Measurements from ENCODE around the gene SERPINF2.
"Not testable (repeated sequence)": the region's sequence is repeated elsewhere in the genome, so short reads cannot be mapped to it uniquely, and the experiment has no call there.

SERPINF2 gene

DNA sequence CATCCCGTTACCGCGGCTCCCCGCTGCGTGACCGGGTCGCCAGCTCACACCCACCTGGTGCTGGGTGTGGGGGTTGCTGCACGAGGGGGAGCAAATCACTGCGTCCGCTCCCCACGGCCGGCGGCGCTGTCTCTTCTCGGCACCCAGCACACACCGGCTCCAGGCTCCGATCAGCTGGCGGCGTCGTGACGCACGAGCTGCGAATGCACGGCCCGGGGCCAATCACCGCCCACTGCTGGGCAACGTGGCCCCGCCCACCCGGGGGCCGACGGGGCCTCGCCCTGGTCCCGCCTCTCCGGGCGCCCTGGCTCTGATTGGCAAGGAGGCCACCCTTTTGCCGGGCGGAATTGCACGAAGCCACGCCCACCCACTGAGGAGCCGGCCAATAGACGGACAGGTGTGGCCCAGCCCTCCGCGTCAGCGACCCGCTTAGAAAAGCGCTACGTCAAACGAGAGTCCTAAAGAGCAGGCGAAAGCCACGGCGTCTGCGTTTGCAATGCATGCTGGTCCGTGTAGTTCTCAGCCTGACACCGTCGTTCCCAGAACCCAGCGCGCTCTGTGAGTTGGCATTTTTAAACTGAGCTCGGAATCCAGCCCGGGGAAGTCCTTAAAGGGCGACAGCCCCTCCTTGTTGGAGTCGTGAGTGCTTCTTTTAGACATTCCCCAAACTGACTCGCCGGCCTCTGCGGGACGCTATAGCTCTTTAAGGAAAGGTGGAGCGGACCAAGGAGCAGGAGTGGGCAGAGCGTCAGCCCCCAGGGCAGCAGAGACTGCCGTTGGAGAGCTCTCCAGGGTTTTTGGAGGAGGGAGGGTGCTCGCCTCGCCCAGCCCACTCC, 26.4 kb upstream of the SERPINF2 start:
- peak; percentile 99 for DNase-seq

DNA sequence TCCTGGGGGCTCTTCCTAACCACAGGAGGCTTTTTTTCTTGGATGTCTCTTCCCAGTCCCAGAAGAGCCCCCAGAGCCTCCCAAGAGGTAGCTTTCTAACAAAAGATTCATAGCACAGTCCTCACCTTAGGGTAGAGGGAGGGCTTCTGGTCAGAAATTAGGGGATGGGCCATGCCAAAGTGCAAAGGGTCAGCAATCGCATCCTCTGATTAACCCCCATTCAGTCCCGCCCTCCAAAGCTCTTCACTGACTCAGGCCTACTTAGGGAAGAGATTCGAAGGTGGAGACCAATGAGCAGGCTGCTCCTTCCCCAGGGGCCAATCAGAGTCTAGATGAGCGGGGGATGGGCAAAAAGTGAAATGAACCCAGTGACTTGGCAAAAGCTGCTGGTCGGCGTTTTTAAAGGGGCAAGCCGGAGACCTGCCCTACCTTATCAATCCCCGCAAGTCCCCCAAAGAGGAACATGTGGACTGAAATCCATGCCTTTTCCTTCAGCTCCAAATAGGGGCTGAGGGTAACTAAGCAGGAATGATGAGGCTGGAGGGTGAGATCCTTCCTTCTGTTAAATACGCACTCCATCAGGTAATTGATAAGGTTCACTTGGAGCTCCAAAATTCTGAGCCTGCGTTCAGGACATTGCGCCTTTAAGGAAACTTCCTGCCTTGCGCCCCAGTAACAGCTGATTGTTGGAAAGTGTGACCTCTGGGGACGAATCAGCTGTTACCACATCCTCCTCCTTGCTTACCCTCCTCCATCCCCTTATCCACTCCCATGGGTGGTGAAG, 25.6 kb upstream of the SERPINF2 start:
- DNase-seq = peak; percentile 99

DNA sequence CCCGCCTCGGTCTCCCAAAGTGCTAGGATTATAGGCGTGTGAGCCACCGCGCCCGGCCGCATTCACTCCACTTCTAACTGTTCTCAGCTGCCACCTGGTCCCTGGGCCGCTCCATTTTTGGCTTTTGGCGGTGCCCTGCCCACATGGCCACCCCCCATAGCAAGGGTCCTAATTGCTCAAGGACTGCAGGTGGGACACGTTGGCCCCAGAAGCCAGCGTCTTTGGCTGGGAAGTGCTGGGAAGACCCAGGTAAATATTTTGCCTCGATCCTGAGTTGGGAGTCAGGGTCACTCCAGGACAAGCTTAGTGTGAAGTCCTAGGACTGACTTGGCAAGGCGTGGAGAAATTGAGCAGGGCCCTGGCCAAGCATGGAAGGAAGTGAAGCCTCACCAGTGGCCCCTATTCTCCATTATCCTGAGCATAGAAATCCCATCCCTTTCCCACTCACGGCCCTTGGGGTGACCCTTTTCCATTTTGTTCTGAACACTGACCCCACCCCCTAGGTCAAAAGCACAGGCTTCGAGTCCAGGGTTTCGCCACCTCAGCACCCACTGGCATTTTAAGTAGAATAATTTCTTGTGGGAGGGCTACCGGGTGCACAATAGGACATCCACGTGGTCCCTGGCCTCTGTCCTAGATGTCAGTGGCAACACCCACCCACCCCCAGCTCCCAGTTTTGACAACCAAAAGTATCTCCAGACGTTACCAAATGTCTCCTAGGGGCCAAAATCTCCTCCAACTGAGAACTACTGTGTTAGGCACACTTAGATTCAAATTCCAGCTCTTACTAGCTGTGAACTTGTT, 24.1 kb upstream of the SERPINF2 start:
- DNase-seq = no peak

DNA sequence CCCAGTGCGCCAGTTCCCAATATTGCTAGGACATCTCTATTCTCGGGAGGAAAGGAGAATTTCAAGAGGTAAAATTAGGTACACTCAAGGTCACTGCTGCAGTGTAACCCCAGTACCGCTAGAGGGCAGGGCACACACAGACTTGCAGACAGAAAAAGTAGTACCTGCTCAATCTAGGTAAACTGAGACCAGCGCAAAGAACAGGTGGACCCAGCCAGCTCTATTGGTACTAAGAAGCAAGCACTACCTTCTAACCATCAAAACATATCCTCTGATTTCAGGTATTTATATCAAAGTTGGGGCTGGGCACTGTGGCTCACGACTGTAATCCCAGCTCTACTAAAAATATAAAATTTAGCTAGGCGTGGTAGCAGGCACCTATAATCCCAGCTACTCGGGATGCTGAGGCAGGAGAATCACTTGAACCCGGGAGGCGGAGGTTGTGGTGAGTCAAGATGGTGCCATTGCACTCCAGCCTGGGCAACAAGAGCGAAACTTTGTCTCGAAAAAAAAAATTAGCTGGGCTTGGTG, 21.8 kb upstream of the SERPINF2 start:
- DNase-seq = peak in 1 of 2 experiments; percentile 41

DNA sequence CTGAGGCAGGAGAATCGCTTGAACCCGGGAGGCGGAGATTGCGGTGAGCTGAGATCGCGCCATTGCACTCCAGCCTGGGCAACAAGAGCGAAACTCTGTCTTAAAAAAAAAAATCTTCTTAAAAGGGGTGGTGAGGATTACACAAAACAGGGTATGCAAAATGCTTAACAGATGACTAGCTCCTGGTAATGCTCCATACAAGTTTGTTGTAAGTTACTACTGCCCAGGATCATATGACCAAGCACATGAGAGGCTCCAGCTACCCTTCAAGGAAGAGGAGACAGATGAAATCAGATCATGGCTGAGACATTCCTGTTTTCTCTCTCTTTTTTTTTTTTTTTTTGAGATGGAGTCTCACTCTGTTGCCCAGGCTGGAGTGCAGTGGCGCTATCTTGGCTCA, 20.6 kb upstream of the SERPINF2 start:
- DNase-seq = not testable (repeated sequence)

DNA sequence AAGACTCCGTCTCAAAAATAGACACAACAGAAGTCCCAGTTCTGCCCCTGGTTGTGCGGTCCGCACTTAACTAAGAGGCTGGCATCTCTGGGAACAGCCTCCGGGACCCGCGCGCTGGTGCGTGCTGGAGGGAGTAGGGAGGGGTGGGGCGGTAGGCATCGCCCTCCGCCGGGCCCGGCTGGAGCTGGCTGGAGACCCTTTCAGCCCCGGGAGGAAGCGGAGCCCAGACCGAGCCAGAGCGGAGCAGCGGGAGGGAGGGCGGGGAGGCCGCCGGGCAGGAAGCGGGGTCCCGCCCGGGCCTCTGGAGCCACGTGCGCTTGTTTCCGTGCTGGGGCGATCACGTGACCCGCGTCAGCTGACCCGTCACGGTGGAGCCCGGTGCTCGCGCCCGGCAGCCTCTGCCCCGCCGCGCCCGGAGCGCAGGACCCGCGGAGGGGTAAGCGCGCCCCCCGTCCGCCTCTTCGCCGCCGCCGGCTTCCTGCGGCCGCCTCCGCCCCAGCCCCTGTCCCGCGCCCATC, 18.3 kb upstream of the SERPINF2 start, which contains the start of gene WDR81:
WDR81 (plus strand) TSS at position 354 of the 518 bp plus-strand sequence. CDS start 256 bp downstream, outside the sequence.
- peak; percentile 58 to 73 for DNase-seq

DNA sequence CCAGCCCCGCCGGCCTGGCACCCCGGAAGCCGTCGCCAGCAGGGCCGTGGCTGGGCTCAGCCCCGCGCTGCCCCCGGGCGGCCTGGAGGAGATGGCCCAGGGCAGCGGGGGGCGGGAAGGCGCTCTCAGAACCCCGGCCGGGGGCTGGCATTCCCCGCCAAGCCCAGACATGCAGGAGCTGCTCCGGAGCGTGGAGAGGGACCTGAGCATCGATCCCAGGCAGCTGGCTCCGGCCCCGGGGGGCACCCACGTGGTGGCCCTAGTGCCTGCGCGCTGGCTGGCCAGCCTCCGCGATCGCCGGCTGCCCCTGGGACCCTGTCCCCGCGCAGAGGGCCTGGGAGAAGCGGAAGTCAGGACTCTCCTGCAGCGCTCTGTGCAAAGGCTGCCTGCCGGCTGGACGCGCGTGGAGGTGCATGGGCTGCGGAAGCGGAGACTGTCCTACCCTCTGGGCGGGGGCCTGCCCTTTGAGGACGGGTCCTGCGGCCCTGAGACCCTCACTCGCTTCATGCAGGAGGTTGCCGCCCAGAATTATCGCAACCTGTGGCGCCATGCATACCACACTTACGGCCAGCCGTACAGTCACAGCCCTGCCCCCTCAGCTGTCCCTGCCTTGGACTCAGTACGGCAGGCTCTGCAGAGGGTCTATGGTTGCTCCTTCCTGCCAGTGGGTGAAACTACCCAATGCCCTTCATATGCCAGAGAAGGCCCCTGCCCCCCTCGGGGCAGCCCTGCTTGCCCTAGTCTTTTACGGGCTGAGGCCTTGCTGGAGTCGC, 17.6 kb upstream of the SERPINF2 start:
- DNase-seq = no peak

DNA sequence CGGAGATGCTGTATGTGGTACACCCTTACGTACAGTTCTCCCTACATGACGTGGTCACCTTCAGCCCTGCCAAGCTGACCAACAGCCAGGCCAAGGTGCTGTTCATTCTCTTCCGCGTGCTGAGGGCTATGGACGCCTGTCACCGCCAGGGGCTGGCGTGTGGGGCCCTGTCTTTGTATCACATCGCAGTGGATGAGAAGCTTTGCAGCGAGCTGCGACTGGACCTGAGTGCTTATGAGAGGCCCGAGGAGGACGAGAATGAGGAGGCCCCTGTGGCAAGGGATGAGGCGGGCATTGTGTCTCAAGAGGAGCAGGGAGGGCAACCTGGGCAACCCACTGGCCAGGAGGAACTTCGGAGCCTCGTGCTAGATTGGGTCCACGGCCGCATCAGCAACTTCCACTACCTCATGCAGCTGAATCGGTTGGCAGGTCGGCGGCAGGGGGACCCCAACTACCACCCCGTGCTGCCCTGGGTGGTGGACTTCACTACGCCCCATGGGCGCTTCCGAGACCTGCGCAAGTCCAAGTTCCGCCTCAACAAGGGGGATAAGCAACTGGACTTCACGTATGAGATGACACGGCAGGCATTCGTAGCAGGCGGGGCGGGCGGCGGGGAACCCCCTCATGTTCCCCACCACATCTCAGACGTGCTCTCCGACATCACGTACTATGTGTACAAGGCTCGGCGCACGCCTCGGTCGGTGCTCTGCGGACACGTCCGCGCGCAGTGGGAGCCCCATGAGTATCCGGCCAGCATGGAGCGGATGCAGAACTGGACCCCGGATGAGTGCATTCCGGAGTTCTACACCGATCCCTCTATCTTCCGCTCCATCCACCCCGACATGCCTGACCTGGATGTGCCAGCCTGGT, 16.8 kb upstream of the SERPINF2 start:
- DNase-seq = no peak

DNA sequence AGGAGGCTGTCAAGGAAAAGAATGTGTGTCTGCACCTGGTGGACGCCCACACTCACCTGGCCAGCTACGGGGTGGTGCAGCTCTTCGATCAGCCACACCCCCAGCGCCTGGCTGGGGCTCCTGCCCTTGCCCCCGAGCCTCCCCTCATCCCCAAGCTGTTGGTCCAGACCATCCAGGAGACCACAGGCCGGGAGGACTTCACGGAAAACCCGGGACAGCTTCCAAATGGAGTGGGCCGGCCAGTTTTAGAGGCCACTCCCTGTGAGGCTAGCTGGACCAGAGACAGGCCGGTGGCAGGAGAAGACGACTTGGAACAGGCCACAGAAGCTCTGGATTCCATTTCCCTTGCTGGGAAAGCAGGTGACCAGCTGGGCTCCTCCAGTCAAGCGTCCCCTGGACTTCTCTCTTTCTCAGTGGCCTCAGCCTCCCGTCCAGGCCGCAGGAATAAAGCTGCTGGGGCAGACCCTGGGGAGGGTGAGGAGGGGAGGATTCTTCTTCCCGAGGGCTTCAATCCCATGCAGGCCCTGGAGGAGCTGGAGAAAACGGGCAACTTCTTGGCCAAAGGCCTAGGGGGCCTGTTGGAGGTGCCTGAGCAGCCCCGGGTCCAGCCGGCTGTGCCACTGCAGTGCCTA, 15.9 kb upstream of the SERPINF2 start:
- no peak for DNase-seq

DNA sequence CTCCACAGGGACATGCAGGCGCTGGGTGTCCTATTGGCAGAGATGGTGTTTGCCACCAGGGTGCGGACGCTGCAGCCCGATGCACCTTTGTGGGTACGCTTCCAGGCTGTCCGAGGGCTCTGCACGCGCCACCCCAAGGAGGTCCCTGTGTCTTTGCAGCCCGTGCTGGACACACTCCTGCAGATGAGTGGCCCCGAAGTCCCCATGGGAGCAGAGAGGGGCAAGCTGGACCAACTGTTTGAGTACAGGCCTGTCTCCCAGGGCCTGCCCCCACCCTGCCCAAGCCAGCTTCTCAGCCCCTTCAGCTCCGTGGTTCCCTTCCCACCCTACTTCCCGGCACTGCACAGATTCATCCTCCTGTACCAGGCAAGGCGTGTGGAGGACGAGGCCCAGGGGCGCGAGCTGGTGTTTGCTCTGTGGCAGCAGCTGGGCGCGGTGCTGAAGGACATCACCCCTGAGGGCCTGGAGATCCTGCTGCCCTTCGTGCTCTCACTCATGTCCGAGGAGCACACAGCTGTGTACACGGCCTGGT, 15.3 kb upstream of the SERPINF2 start:
- DNase-seq = no peak

DNA sequence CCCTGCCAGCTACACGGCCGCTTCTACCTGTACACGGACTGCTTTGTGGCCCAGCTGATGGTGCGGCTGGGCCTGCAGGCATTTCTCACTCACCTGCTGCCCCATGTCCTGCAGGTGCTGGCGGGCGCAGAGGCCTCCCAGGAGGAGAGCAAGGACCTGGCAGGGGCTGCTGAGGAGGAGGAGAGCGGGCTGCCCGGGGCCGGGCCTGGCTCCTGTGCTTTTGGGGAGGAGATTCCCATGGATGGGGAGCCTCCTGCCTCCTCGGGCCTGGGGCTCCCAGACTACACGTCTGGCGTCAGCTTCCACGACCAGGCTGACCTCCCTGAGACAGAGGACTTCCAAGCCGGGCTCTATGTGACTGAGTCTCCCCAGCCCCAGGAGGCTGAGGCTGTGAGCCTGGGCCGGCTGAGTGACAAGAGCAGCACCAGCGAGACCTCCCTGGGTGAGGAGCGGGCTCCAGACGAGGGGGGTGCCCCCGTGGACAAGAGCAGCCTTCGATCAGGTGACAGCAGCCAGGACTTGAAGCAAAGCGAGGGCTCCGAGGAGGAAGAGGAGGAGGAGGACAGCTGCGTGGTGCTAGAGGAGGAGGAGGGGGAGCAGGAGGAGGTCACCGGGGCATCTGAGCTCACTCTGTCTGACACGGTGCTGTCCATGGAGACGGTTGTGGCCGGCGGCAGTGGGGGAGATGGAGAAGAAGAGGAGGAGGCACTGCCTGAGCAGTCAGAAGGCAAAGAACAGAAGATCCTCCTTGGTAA, 14.6 kb upstream of the SERPINF2 start:
- no peak for DNase-seq

DNA sequence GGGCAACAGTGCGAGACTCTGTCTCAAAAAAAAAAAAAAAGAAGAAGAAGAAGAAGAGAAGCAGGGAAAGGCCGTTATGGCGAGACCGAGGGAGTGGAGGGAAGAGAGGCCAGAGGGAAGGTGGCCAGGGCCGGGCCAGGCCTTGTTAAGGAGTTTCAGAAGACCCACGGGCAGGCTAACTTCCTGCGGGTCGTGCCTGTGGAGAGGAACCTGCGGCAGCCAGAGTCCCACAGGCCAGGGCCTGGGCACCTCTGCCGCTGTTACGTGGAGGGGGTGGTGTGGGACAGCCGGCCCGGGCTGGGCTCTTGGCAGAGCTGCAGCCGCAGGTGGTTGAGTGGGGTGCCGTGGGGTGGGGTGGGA, 12.7 kb upstream of the SERPINF2 start:
- no peak for DNase-seq

DNA sequence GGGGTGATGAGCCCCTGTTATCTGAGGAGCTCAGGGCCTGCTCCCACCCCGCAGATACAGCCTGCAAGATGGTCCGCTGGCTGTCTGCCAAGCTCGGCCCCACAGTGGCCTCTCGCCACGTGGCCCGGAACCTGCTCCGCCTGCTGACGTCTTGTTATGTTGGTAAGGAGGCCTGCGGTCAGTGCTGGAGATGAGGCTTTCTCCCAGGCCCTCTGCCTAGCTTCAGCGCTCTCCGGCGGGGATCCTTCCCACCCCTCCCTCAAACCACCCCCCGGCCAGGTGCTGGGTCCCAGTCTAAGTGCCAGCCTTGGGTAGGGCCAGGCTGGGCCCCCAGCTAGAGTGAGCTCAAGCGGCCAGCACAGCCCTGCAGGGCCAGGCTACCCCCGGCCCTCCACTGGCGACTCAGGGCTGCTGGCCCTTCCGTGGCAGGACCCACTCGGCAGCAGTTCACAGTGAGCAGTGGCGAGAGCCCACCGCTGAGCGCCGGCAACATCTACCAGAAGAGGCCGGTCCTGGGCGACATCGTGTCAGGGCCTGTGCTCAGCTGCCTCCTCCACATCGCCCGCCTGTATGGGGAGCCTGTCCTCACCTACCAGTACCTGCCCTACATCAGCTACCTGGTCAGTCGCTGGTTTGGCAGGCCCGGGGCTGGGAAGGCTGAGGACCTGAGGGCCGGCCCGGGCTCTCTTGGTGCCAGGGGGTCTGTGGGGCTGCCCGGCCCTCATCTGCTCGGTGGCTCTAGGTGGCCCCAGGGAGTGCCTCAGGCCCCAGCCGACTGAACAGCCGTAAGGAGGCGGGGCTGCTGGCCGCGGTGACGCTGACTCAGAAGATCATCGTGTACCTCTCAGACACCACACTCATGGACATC, 12.1 kb upstream of the SERPINF2 start:
- DNase-seq = peak in 1 of 2 experiments; percentile 30

DNA sequence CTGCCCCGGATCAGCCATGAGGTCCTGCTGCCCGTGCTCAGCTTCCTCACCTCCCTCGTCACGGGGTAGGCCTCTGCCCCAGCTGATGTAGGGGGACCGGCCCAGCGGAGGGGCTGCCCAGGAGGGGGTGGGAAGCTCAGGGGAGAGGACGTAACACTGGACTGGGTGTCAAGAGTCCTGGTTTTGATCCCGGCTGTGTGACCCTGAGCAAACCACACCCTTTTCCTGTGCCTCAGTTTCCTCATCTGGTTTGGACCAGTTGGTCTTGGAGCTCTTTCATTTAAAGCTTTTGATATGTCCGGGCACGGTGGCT, 11.5 kb upstream of the SERPINF2 start:
- no peak for DNase-seq

DNA sequence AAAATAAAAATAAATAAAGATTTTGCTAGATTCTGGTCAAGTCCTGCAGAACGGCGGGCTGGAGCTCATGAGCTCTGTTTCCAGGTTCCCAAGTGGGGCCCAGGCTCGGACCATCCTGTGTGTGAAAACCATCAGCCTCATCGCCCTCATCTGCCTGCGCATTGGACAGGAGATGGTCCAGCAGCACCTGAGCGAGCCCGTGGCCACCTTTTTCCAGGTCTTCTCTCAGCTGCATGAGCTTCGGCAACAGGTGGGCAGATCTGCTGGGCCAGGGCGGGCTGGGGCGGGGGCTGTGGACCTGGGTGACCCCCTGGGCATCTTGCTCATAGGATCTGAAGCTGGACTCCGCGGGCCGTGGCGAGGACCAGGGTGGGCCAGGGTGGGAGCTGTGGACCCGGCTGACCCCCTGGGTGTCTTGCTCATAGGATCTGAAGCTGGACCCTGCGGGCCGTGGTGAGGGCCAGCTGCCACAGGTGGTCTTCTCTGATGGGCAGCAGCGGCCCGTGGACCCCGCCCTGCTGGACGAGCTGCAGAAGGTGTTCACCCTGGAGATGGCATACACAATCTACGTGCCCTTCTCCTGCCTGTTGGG, 10.3 kb upstream of the SERPINF2 start:
- DNase-seq = no peak

DNA sequence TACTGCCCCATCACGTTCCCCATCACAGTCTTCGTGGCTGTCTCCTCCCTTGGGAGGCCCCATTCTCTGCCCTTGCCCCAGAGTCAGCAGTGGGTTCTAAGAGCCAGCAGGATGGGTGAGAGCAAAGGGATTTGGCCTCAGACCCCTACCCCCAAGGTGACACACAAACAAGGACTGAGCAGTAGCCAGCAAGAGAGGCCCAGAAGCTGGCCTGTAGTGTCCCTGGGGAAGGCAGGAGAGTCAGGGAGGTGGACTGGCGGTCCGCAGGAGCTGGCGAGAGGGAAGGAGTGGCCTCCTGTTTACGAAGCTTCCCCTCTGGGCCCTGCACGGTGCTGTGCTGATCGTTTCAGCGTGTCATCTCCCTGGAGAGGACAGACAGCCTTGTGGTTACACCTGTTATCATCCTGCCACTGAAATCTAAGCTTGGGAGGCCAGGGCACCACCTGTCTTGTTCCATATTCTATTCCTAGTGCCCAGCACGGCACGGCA, 9.8 kb upstream of the SERPINF2 start:
- no peak for DNase-seq

DNA sequence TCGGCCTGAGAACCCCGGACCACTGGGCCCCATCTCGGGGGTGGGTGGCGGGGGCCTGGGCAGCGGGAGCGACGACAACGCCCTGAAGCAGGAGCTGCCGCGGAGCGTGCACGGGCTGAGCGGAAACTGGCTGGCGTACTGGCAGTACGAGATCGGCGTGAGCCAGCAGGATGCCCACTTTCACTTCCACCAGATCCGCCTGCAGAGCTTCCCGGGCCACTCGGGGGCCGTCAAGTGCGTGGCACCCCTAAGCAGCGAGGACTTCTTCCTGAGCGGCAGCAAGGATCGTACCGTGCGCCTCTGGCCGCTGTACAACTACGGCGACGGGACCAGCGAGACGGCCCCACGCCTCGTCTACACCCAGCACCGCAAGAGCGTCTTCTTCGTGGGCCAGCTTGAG, 8.9 kb upstream of the SERPINF2 start:
- no peak for DNase-seq

DNA sequence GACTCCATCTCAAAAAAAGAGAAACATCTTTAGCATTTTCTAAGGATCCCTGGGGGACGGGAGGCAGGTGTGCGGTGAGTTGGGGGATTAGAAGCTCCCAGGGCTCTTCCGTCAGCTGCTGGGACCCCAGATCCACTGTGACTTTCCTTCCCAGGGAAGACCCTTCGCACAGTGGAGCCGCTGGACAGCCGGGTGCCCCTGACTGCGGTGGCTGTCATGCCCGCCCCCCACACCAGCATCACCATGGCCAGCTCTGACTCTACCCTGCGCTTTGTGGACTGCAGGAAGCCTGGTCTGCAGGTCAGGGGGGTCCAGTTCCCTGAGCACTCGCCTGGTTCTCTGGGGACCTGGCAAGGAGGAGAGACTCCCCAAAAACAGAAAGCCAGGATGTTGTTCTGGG, 7.3 kb upstream of the SERPINF2 start:
- DNase-seq = no peak

Data from SW 1271 (cell line).